NAMALWA (cell line): Measurements from ENCODE around the gene WNT16.
"Not testable (repeated sequence)": the region's sequence is repeated elsewhere in the genome, so short reads cannot be mapped to it uniquely, and the experiment has no call there.

Experiments used
- DNase-seq: peaks from one replicate; pipeline ENCODE4 v3.0.0-alpha.2; 2015; ENCODE audit warnings: low spot score

WNT16 gene

GRCh38 chr7:121306565-121306964, 22.2 kb upstream of the WNT16 start:
- DNase-seq: no peak

- DNase-seq: no peak
These were observed 21.7 kb upstream of the WNT16 start for GRCh38 chr7:121307021-121307574.

- DNase-seq: no peak
These were observed 15.5 kb upstream of the WNT16 start for GRCh38 chr7:121313220-121313792.

- DNase-seq: peak; percentile 77
These were observed 14.8 kb upstream of the WNT16 start for GRCh38 chr7:121313793-121314676.

- DNase-seq: not testable (repeated sequence)
These were observed 13.6 kb upstream of the WNT16 start for GRCh38 chr7:121315170-121315569.

DNA sequence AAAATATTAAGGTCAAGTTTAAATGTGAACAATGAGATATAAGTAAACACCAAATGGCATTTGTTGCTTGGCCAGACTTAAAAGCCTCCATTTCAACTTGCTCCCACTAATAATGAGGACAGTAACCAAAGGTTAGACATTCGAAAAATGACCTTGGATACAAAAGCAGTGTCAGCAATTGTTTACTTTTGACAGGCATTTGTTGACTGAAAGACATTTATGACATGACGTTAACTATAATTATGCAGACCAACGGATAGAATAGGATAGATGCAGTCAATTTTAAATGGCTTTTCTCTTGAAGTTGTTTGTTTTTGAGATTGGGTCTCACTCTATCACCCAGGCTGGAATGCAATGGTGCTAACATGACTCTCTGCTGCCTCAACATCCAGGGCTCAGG, 6.3 kb upstream of the WNT16 start:
- DNase-seq: no peak

GRCh38 chr7:121323515-121324302, 5.1 kb upstream of the WNT16 start:
- no peak for DNase-seq

DNA sequence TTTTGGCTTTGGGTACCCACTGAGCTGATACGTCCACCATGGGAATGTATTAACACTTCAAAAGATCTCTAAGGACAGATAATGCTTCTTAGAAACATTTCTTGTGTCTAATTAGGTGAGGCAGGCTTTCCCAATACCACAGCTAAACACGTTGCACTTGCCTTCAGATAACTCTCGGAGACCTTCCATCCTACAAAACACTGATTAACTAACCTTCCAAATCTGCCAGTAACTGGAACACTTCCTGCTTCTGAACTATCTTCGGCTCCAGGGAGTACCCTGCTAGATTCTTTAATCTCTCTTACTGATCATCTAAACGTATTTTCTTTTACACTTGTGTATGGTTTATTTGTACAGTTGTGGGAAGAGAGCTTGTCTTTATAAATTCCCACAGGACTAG, 1.1 kb upstream of the WNT16 start:
- no peak for DNase-seq

GRCh38 chr7:121329191-121330052, 622 bp downstream of the WNT16 start:
- no peak for DNase-seq

GRCh38 chr7:121330053-121330833, 1.4 kb downstream of the WNT16 start:
- no peak for DNase-seq

- no peak for DNase-seq
These were observed 2.2 kb downstream of the WNT16 start for GRCh38 chr7:121331048-121331447.

DNA sequence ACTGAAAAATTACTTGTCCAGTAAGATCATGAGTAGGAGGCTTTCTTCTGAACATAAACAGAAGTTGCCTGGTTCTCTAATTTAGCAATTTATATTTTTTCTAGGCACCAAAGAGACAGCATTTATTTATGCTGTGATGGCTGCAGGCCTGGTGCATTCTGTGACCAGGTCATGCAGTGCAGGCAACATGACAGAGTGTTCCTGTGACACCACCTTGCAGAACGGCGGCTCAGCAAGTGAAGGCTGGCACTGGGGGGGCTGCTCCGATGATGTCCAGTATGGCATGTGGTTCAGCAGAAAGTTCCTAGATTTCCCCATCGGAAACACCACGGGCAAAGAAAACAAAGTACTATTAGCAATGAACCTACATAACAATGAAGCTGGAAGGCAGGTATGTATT, 2.8 kb downstream of the WNT16 start:
- DNase-seq: no peak

DNA sequence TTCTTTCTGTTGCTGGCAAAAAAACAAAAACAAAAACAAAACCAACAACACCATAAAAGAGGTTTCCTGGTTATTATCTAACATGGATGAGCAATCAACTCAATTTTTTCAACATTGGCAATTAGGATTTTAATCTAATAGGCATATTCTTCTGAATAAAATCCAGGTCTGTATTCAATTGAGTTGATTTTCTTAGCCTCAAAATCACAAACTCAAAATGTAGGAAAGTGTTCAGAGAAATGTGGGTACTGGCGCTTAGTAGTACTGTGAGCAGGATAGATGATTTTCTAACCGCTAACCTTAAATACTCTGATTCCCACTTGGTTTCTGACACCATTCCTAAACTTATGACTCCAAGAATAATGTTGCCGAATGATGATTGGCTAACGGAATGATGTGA, 5.6 kb downstream of the WNT16 start:
- no peak for DNase-seq

- DNase-seq: no peak
These were observed 6.3 kb downstream of the WNT16 start for GRCh38 chr7:121334875-121335648.

- no peak for DNase-seq
These were observed 7.8 kb downstream of the WNT16 start for GRCh38 chr7:121336579-121336978.

DNA sequence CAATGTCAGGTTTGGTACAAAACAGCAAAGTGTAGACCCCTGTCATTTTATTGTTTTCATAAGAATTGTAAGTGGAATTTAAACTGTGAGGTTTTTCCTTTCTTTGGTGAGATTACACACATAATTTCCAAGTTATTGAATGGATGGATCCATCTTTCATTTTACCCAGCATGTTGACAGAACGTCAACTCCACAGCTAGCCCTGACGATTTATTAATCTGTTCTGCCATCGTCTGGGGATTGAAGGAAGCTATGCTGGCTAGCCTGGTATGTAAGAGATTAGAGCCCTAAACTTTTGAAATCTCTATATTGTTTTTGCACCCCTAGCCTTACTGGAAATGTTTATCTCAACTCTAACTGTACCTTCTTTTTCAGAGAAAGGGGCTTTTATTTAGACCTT, 8.6 kb downstream of the WNT16 start:
- no peak for DNase-seq

DNA sequence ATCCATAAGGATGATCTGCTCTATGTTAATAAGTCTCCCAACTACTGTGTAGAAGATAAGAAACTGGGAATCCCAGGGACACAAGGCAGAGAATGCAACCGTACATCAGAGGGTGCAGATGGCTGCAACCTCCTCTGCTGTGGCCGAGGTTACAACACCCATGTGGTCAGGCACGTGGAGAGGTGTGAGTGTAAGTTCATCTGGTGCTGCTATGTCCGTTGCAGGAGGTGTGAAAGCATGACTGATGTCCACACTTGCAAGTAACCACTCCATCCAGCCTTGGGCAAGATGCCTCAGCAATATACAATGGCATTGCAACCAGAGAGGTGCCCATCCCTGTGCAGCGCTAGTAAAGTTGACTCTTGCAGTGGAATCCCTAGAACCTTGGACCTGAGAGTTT, 10.3 kb downstream of the WNT16 start:
- DNase-seq: no peak

GRCh38 chr7:121341933-121342332, 13.1 kb downstream of the WNT16 start:
- DNase-seq: no peak

DNA sequence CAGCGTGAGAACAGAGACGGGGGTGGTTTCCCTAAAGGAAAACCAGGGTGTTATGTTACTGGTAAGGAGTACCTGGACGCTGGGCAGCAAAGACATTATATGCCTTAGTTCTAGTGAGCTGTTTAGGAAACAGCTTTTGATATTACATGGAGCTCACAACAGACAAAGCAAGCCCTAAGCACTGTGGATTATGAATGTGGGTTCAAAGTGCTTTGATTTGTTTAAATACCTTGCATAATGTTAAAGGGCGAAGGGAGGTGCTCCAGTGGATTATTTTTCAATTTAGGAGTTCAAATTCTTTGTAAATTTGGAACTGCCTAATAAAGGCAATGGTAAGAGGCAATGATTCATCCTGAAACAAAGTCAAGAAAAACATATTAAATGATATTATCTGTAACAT, 13.8 kb downstream of the WNT16 start:
- no peak for DNase-seq

GRCh38 chr7:121343302-121343701, 14.5 kb downstream of the WNT16 start:
- DNase-seq: no peak
